Psoas muscle (tissue), 8 donors: ENCODE results near the gene SERPINF2. TPM values are rescaled to one million over a fixed set of nuclear protein-coding genes. Genes with fewer than 3 reads are reported as not detected.

Source experiments
- ATAC-seq, 4 donors: fragments of 200-7000 bp; cut with Tn5 transposase; one replicate each; pipeline ENCODE4 v1.9.1; 2020; ENCODE audit warnings: moderate library complexity in 3 of 4, mild to moderate bottlenecking in 2 of 4
- DNase-seq, 2 donors: peaks; one replicate each; pipeline ENCODE4 v3.0.0-alpha.2; 2020
- H3K27ac ChIP-seq: fragments of 200-600 bp; one replicate; pipeline ENCODE4 v1.8.0; 2022
- H3K27me3 ChIP-seq, 3 donors: fragments of 200-600 bp in 1 of 3; one replicate each; pipeline versions ENCODE4 v1.6.1 to v1.8.0; 2013 to 2022; ENCODE audit warnings: low read length in 2 of 3, mild to moderate bottlenecking in 2 of 3, moderate library complexity in 1 of 3; ENCODE audit not compliant: insufficient read depth in 3 of 3
- H3K36me3 ChIP-seq, 2 donors: fragments of 200-600 bp in 1 of 2; one replicate each; pipeline versions ENCODE4 v1.6.1 to v1.8.0; 2013 to 2022; ENCODE audit warnings: low read depth in 1 of 2, mild to moderate bottlenecking in 1 of 2, moderate library complexity in 1 of 2; ENCODE audit not compliant: insufficient read depth in 1 of 2
- H3K4me1 ChIP-seq: fragments of 200-600 bp; one replicate; pipeline ENCODE4 v1.8.0; 2022
- H3K4me3 ChIP-seq: fragments of 200-600 bp; one replicate; pipeline ENCODE4 v1.8.0; 2022; ENCODE audit warnings: mild to moderate bottlenecking
- H3K9me3 ChIP-seq: fragments of 200-600 bp; one replicate; pipeline ENCODE4 v1.8.0; 2022
- CTCF ChIP-seq: fragments of 200-600 bp; IDR thresholded peaks from one replicate; pipeline ENCODE4 v1.8.0; 2022; ENCODE audit warnings: antibody characterized with exemption
- WGBS, 3 donors: extraction: QIAGEN DNeasy Blood & Tissue Kit; methylation state at CpG; one replicate each; pipeline versions ENCODE4 v1.1.6 to v1.1.7; 2013; 5-methylcytosine and 5-hydroxymethylcytosine counted together
- intact Hi-C, 2 donors: fragments of 100-400 bp; cut with DNase I; formaldehyde crosslinking; loops; one replicate each; pipeline versions ENCODE4 v1.11.0 to v1.14.2; 2022
- polyA plus RNA-seq, 3 donors: library from polyadenylated mRNA; stranded (reverse); fragments of 200-250 nt; gene quantifications; one replicate each; pipeline ENCODE4 v1.2.3, GENCODE V29; 2013
- total RNA-seq, 4 donors: library from RNA; stranded (reverse); fragmentation: NEBNext Ultra II Directional in 2 of 4; extraction: Animal tissue kit (Norgen Biotek cat#: 25700) in 2 of 4; gene quantifications; one replicate each; pipeline versions ENCODE4 v1.2.1 to v1.2.4, GENCODE V29; 2021 to 2023
- donor health status: healthy with polysubstance abuse.
- donor health status: DM: no; HTN: no; CAD: no; lungs with moderate emphysema.
- donor health status: Bipolar disorder and iron deficiency.
- donor health status: healthy.
- donor health status: DM: yes; HTN: yes; CAD: no.
- donor health status: DM: no; HTN: no; CAD: no.
- donor health status: DM: no; HTN: no; CAD: no.
- donor health status: DM: yes; HTN: yes; CAD: no.

The SERPINF2 gene
- total and polyA plus RNA-seq, 7 donors = 0.74 to 4.0 (median 3.6) TPM

GRCh38 chr17:1729966-1730325 is 12.7 kb upstream of the SERPINF2 start:
- no peaks in the 10 kb centered on the region for H3K27me3 ChIP-seq
- intact Hi-C loops = loop anchor here (2.0 to 5.0 kb wide), 3 partner anchors 32 to 137 kb away; partner anchors contain the start of gene SERPINF1 (in 2 of the 2)
- WGBS, 3 donors = 28 to 51% (median 34%) methylated on average over 9 to 15 of the region's 15 CpGs
- no peak for TF ChIP-seq CTCF
- peaks cover 55% of the 10 kb centered on the region for H3K4me1 ChIP-seq
- ATAC-seq (peak; percentile 26 to 54 (median 38)), DNase-seq (no peak)
- H3K27ac ChIP-seq = peak overlapping the region; percentile 94
- H3K4me3 ChIP-seq = peak overlapping the region; percentile 49
- no peaks in the 10 kb centered on the region for H3K9me3 ChIP-seq
- H3K36me3 ChIP-seq = peaks cover 5 to 62% of the 10 kb centered on the region in 2 donors

GRCh38 chr17:1730326-1731193 is 12.1 kb upstream of the SERPINF2 start:
- Histone ChIP-seq H3K4me1 (peaks cover 49% of the 10 kb centered on the region), H3K9me3 (no peaks in the 10 kb centered on the region), H3K27ac (peak overlapping the region; percentile 94), H3K36me3 (peaks cover 5 to 68% of the 10 kb centered on the region in 2 donors), H3K27me3 (no peaks in the 10 kb centered on the region), H3K4me3 (peak overlapping the region; percentile 49)
- peak; percentile 92 to 96 for DNase-seq
- TF ChIP-seq CTCF = no peak
- WGBS, 3 donors = 43 to 57% (median 45%) methylated on average over 36 to 40 of the region's 40 CpGs
- intact Hi-C loops = loop anchor here in 1 of 2 donors (2.0 kb wide), 1 partner anchor 32 kb away; the partner anchor contains the start of gene SERPINF1
- peak; percentile 90 to 92 (median 92) for ATAC-seq

DNA sequence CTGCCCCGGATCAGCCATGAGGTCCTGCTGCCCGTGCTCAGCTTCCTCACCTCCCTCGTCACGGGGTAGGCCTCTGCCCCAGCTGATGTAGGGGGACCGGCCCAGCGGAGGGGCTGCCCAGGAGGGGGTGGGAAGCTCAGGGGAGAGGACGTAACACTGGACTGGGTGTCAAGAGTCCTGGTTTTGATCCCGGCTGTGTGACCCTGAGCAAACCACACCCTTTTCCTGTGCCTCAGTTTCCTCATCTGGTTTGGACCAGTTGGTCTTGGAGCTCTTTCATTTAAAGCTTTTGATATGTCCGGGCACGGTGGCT is 11.5 kb upstream of the SERPINF2 start:
- WGBS, 3 donors = 48 to 80% (median 64%) methylated on average over 10 of the region's 10 CpGs
- Histone ChIP-seq H3K4me3 (peak overlapping the region; percentile 49), H3K27me3 (no peaks in the 10 kb centered on the region), H3K9me3 (no peaks in the 10 kb centered on the region), H3K36me3 (peaks cover 5 to 73% of the 10 kb centered on the region in 2 donors), H3K27ac (peak overlapping the region; percentile 94), H3K4me1 (peaks cover 44% of the 10 kb centered on the region)
- TF ChIP-seq CTCF = no peak
- no peak for DNase-seq
- ATAC-seq = no peak
- intact Hi-C loops = loop anchor here in 1 of 2 donors (2.0 kb wide), 1 partner anchor 32 kb away; the partner anchor contains the start of gene SERPINF1

- Histone ChIP-seq H3K27ac (peak overlapping the region; percentile 94), H3K4me3 (no peak overlapping the region), H3K9me3 (no peaks in the 10 kb centered on the region), H3K36me3 (peaks cover 5 to 73% of the 10 kb centered on the region in 2 donors), H3K4me1 (peaks cover 38% of the 10 kb centered on the region), H3K27me3 (no peaks in the 10 kb centered on the region)
- TF ChIP-seq CTCF = no peak
- no peak for ATAC-seq
- peak in 1 of 2 donors; percentile 11 for DNase-seq
- 88 to 93% (median 92%) methylated on average over 21 to 22 of the region's 22 CpGs for WGBS, 3 donors
- intact Hi-C loops = no loop called here
These were observed 10.3 kb upstream of the SERPINF2 start for GRCh38 chr17:1732241-1732832.
